H1 (cell line): ENCODE data around the gene HLA-DPA1. TPM values are rescaled to one million over a fixed set of nuclear protein-coding genes. Genes with fewer than 3 reads are reported as not detected.

ENCODE experiments used
- CHD7 ChIP-seq: fragments of 300-600 bp; sonication (generic); IDR thresholded peaks from 2 replicates; pipeline ENCODE4 v1.7.1; 2012; ENCODE audit warnings: low read length, moderate library complexity, mild to moderate bottlenecking, inconsistent platforms; ENCODE audit not compliant: insufficient replicate concordance
- NRF1 ChIP-seq: IDR thresholded peaks from 2 replicates; pipeline ENCODE4 v1.6.1; 2011; ENCODE audit warnings: mild to moderate bottlenecking, low read depth, low read length, improper control_type of control experiment
- POLR2AphosphoS5 ChIP-seq: IDR thresholded peaks from 2 replicates; pipeline ENCODE4 v1.6.1; 2011; ENCODE audit warnings: low read depth, low read length
- SAP30 ChIP-seq: fragments of 300-600 bp; sonication (generic); IDR thresholded peaks from 2 replicates; pipeline ENCODE4 v1.7.1; 2012; ENCODE audit warnings: low read length, moderate library complexity, mild to moderate bottlenecking, inconsistent platforms; ENCODE audit not compliant: insufficient read depth, insufficient replicate concordance
- TEAD4 ChIP-seq: IDR thresholded peaks from 2 replicates; pipeline ENCODE4 v1.6.1; 2012; ENCODE audit warnings: low read depth, low read length, inconsistent platforms, mixed read lengths
- polyA plus RNA-seq, 7 experiments: library from polyadenylated mRNA; depleted of rRNA in 3 of 7; stranded (reverse) in 5 of 7; unstranded in 2 of 7; fragments of >200 nt in 5 of 7; fragments of 200-250 nt in 2 of 7; gene quantifications; 1 replicate in 5 of 7; 2 replicates in 1 of 7; 4 replicates in 1 of 7; pipeline versions ENCODE4 v1.2.1 to v1.2.3, GENCODE V29; 2011 to 2013; ENCODE audit warnings: missing spikeins in 2 of 7, mixed read lengths in 2 of 7
- total RNA-seq: library from RNA; stranded (reverse); fragmentation: NEBNext Ultra II Directional; extraction: Animal tissue kit (Norgen Biotek cat#: 25700); gene quantifications from 2 replicates; pipeline ENCODE4 v1.2.1, GENCODE V29; 2021

Gene HLA-DPA1
- total and polyA plus RNA-seq, 2 of the 8 experiments (the other 6 are each of a cell fraction or from before 2014, with no cell fraction given), result 6.2 to 13.1 TPM

GRCh38 chr6:33064723-33065122, 8.7 kb downstream of the HLA-DPA1 start (continued):
- no peak for TF ChIP-seq CHD7
- TF ChIP-seq POLR2AphosphoS5, result no peak
- TF ChIP-seq SAP30, result no peak
- no peak for TF ChIP-seq NRF1
- TF ChIP-seq TEAD4, result no peak
- TF ChIP-seq, all 59 proteins: peak for 0
